Activated CD4-positive, CD25-positive, alpha-beta regulatory T cell treated with anti-CD3 and anti-CD28 coated beads, Interleukin-2, amount 50 U/mL, for 16 hours (primary cell): ENCODE data around the gene MAP6.
"Not testable (repeated sequence)": the region's sequence is repeated elsewhere in the genome, so short reads cannot be mapped to it uniquely, and the experiment has no call there.

Experiments used
- DNase-seq: peaks from one replicate; pipeline ENCODE4 v3.0.0-alpha.2; 2020; ENCODE audit warnings: low read depth, low spot score

MAP6 gene

GRCh38 chr11:75668451-75669297 lies at the start of gene MAP6:
Gene MAP6 (minus strand): TSS chr11:75669038. CDS start chr11:75668369, 669 bp downstream.
- DNase-seq: no peak

- no peak for DNase-seq
These were observed 49.0 kb upstream of the MAP6 start, which contains the start of gene MOGAT2 for GRCh38 chr11:75717608-75718418. Gene MOGAT2 (plus strand): TSS chr11:75717838. CDS start chr11:75717889, 51 bp downstream.

GRCh38 chr11:75716659-75717058 lies 47.8 kb upstream of the MAP6 start:
- DNase-seq: no peak

GRCh38 chr11:75715688-75716087 lies 46.9 kb upstream of the MAP6 start:
- DNase-seq: no peak

- DNase-seq: no peak
These were observed 45.4 kb upstream of the MAP6 start for GRCh38 chr11:75714211-75714610.

- DNase-seq: peak; percentile 55
These were observed 37.5 kb upstream of the MAP6 start for GRCh38 chr11:75706260-75706729.

- DNase-seq: no peak
These were observed 36.7 kb upstream of the MAP6 start for GRCh38 chr11:75705541-75705940.

- DNase-seq: no peak
These were observed 34.9 kb upstream of the MAP6 start for GRCh38 chr11:75703695-75704237.

GRCh38 chr11:75700940-75701339 lies 32.1 kb upstream of the MAP6 start:
- DNase-seq: no peak

- no peak for DNase-seq
These were observed 29.2 kb upstream of the MAP6 start for GRCh38 chr11:75697906-75698581.

GRCh38 chr11:75691804-75692203 lies 23.0 kb upstream of the MAP6 start:
- DNase-seq: no peak

GRCh38 chr11:75689863-75690609 lies 21.2 kb upstream of the MAP6 start:
- DNase-seq: no peak

GRCh38 chr11:75683856-75684255 lies 15.0 kb upstream of the MAP6 start:
- not testable (repeated sequence) for DNase-seq

GRCh38 chr11:75679566-75679965 lies 10.7 kb upstream of the MAP6 start:
- no peak for DNase-seq

GRCh38 chr11:75678620-75679259 lies 9.9 kb upstream of the MAP6 start:
- DNase-seq: no peak

- no peak for DNase-seq
These were observed 9.1 kb upstream of the MAP6 start for GRCh38 chr11:75677909-75678308.

- DNase-seq: no peak
These were observed 8.4 kb upstream of the MAP6 start for GRCh38 chr11:75677275-75677674.

- no peak for DNase-seq
These were observed 5.2 kb upstream of the MAP6 start for GRCh38 chr11:75673977-75674582.

- no peak for DNase-seq
These were observed 897 bp downstream of the MAP6 start for GRCh38 chr11:75667831-75668450.
